ENCODE results near the gene CNTNAP4.

Gene CNTNAP4

GRCh38 chr16:76464955-76465620 lies 187.9 kb downstream of the CNTNAP4 start:
- H3K27me3 ChIP-seq (ENCODE audit: insufficient read depth, low read length), result peaks cover 42% of the 10 kb centered on the region
- no peak overlapping the region for H3K9ac ChIP-seq (ENCODE audit: low read depth, low read length)
- no peaks in the 10 kb centered on the region for H3K9me3 ChIP-seq (ENCODE audit: insufficient read depth, low read depth, low read length)
- no peak overlapping the region for H3K4me3 ChIP-seq (ENCODE audit: low read length)
- H3K36me3 ChIP-seq (ENCODE audit: insufficient read depth, low read depth, low read length), result no peaks in the 10 kb centered on the region
- H3K4me1 ChIP-seq (ENCODE audit: insufficient read depth, low read length), result no peaks in the 10 kb centered on the region
- no peak overlapping the region for H3K27ac ChIP-seq (ENCODE audit: low read length)

GRCh38 chr16:76466871-76467270 lies 189.7 kb downstream of the CNTNAP4 start:
- H3K9me3 ChIP-seq (ENCODE audit: insufficient read depth, low read depth, low read length), result no peaks in the 10 kb centered on the region
- H3K27me3 ChIP-seq (ENCODE audit: insufficient read depth, low read length), result peaks cover 58% of the 10 kb centered on the region
- no peak overlapping the region for H3K27ac ChIP-seq (ENCODE audit: low read length)
- H3K4me3 ChIP-seq (ENCODE audit: low read length), result no peak overlapping the region
- H3K4me1 ChIP-seq (ENCODE audit: insufficient read depth, low read length), result no peaks in the 10 kb centered on the region
- H3K9ac ChIP-seq (ENCODE audit: low read depth, low read length), result no peak overlapping the region
- no peaks in the 10 kb centered on the region for H3K36me3 ChIP-seq (ENCODE audit: insufficient read depth, low read depth, low read length)

GRCh38 chr16:76474048-76474447 lies 196.8 kb downstream of the CNTNAP4 start:
- Histone ChIP-seq H3K27ac (ENCODE audit: low read length) (no peak overlapping the region), H3K9me3 (ENCODE audit: insufficient read depth, low read depth, low read length) (no peaks in the 10 kb centered on the region), H3K9ac (ENCODE audit: low read depth, low read length) (no peak overlapping the region), H3K27me3 (ENCODE audit: insufficient read depth, low read length) (peaks cover 98% of the 10 kb centered on the region), H3K36me3 (ENCODE audit: insufficient read depth, low read depth, low read length) (no peaks in the 10 kb centered on the region), H3K4me3 (ENCODE audit: low read length) (no peak overlapping the region), H3K4me1 (ENCODE audit: insufficient read depth, low read length) (no peaks in the 10 kb centered on the region)

- Histone ChIP-seq H3K4me3 (ENCODE audit: low read length) (no peak overlapping the region), H3K27me3 (ENCODE audit: insufficient read depth, low read length) (peaks cover 62% of the 10 kb centered on the region), H3K9ac (ENCODE audit: low read depth, low read length) (no peak overlapping the region), H3K4me1 (ENCODE audit: insufficient read depth, low read length) (no peaks in the 10 kb centered on the region), H3K9me3 (ENCODE audit: insufficient read depth, low read depth, low read length) (no peaks in the 10 kb centered on the region), H3K36me3 (ENCODE audit: insufficient read depth, low read depth, low read length) (no peaks in the 10 kb centered on the region), H3K27ac (ENCODE audit: low read length) (no peak overlapping the region)
Measured at GRCh38 chr16:76478105-76478504, 200.9 kb downstream of the CNTNAP4 start.

- Histone ChIP-seq H3K9ac (ENCODE audit: low read depth, low read length) (no peak overlapping the region), H3K27ac (ENCODE audit: low read length) (no peak overlapping the region), H3K4me3 (ENCODE audit: low read length) (no peak overlapping the region), H3K36me3 (ENCODE audit: insufficient read depth, low read depth, low read length) (no peaks in the 10 kb centered on the region), H3K27me3 (ENCODE audit: insufficient read depth, low read length) (peaks cover 14% of the 10 kb centered on the region), H3K4me1 (ENCODE audit: insufficient read depth, low read length) (peaks cover 3% of the 10 kb centered on the region; the same call in 1 of the 2 replicates), H3K9me3 (ENCODE audit: insufficient read depth, low read depth, low read length) (no peaks in the 10 kb centered on the region)
Measured at GRCh38 chr16:76483307-76483909, 206.2 kb downstream of the CNTNAP4 start.

- H3K27ac ChIP-seq (ENCODE audit: low read length), result no peak overlapping the region
- no peaks in the 10 kb centered on the region for H3K36me3 ChIP-seq (ENCODE audit: insufficient read depth, low read depth, low read length)
- H3K9me3 ChIP-seq (ENCODE audit: insufficient read depth, low read depth, low read length), result no peaks in the 10 kb centered on the region
- no peak overlapping the region for H3K9ac ChIP-seq (ENCODE audit: low read depth, low read length)
- H3K4me1 ChIP-seq (ENCODE audit: insufficient read depth, low read length), result peaks cover 3% of the 10 kb centered on the region; the same call in 1 of the 2 replicates
- no peak overlapping the region for H3K4me3 ChIP-seq (ENCODE audit: low read length)
- H3K27me3 ChIP-seq (ENCODE audit: insufficient read depth, low read length), result peaks cover 8% of the 10 kb centered on the region; the same call in 1 of the 2 replicates
Measured at GRCh38 chr16:76484020-76484419, 206.8 kb downstream of the CNTNAP4 start.

GRCh38 chr16:76486740-76487139 lies 209.5 kb downstream of the CNTNAP4 start:
- H3K4me3 ChIP-seq (ENCODE audit: low read length), result no peak overlapping the region
- no peaks in the 10 kb centered on the region for H3K9me3 ChIP-seq (ENCODE audit: insufficient read depth, low read depth, low read length)
- H3K4me1 ChIP-seq (ENCODE audit: insufficient read depth, low read length), result peaks cover 3% of the 10 kb centered on the region; the same call in 1 of the 2 replicates
- H3K36me3 ChIP-seq (ENCODE audit: insufficient read depth, low read depth, low read length), result no peaks in the 10 kb centered on the region
- H3K9ac ChIP-seq (ENCODE audit: low read depth, low read length), result no peak overlapping the region
- H3K27me3 ChIP-seq (ENCODE audit: insufficient read depth, low read length), result peaks cover 5% of the 10 kb centered on the region; the same call in 1 of the 2 replicates
- no peak overlapping the region for H3K27ac ChIP-seq (ENCODE audit: low read length)

GRCh38 chr16:76487411-76488064 lies 210.3 kb downstream of the CNTNAP4 start:
- H3K9me3 ChIP-seq (ENCODE audit: insufficient read depth, low read depth, low read length), result no peaks in the 10 kb centered on the region
- H3K27ac ChIP-seq (ENCODE audit: low read length), result no peak overlapping the region
- H3K9ac ChIP-seq (ENCODE audit: low read depth, low read length), result no peak overlapping the region
- H3K4me3 ChIP-seq (ENCODE audit: low read length), result no peak overlapping the region
- H3K4me1 ChIP-seq (ENCODE audit: insufficient read depth, low read length), result peaks cover 3% of the 10 kb centered on the region; the same call in 1 of the 2 replicates
- peaks cover 5% of the 10 kb centered on the region; the same call in 1 of the 2 replicates for H3K27me3 ChIP-seq (ENCODE audit: insufficient read depth, low read length)
- H3K36me3 ChIP-seq (ENCODE audit: insufficient read depth, low read depth, low read length), result no peaks in the 10 kb centered on the region

GRCh38 chr16:76488065-76488417 lies 210.8 kb downstream of the CNTNAP4 start:
- Histone ChIP-seq H3K4me3 (ENCODE audit: low read length) (no peak overlapping the region), H3K9ac (ENCODE audit: low read depth, low read length) (no peak overlapping the region), H3K27me3 (ENCODE audit: insufficient read depth, low read length) (peaks cover 5% of the 10 kb centered on the region; the same call in 1 of the 2 replicates), H3K9me3 (ENCODE audit: insufficient read depth, low read depth, low read length) (no peaks in the 10 kb centered on the region), H3K27ac (ENCODE audit: low read length) (no peak overlapping the region), H3K4me1 (ENCODE audit: insufficient read depth, low read length) (peaks cover 3% of the 10 kb centered on the region; the same call in 1 of the 2 replicates), H3K36me3 (ENCODE audit: insufficient read depth, low read depth, low read length) (no peaks in the 10 kb centered on the region)

GRCh38 chr16:76490036-76490639 lies 212.9 kb downstream of the CNTNAP4 start:
- Histone ChIP-seq H3K27me3 (ENCODE audit: insufficient read depth, low read length) (peaks cover 5% of the 10 kb centered on the region; the same call in 1 of the 2 replicates), H3K4me1 (ENCODE audit: insufficient read depth, low read length) (peaks cover 3% of the 10 kb centered on the region; the same call in 1 of the 2 replicates), H3K9ac (ENCODE audit: low read depth, low read length) (no peak overlapping the region), H3K4me3 (ENCODE audit: low read length) (no peak overlapping the region), H3K36me3 (ENCODE audit: insufficient read depth, low read depth, low read length) (no peaks in the 10 kb centered on the region), H3K27ac (ENCODE audit: low read length) (no peak overlapping the region), H3K9me3 (ENCODE audit: insufficient read depth, low read depth, low read length) (no peaks in the 10 kb centered on the region)

GRCh38 chr16:76500006-76500405 lies 222.8 kb downstream of the CNTNAP4 start:
- H3K9me3 ChIP-seq (ENCODE audit: insufficient read depth, low read depth, low read length), result no peaks in the 10 kb centered on the region
- H3K4me1 ChIP-seq (ENCODE audit: insufficient read depth, low read length), result no peaks in the 10 kb centered on the region
- no peak overlapping the region for H3K4me3 ChIP-seq (ENCODE audit: low read length)
- no peaks in the 10 kb centered on the region for H3K36me3 ChIP-seq (ENCODE audit: insufficient read depth, low read depth, low read length)
- no peak overlapping the region for H3K9ac ChIP-seq (ENCODE audit: low read depth, low read length)
- no peak overlapping the region for H3K27ac ChIP-seq (ENCODE audit: low read length)
- H3K27me3 ChIP-seq (ENCODE audit: insufficient read depth, low read length), result no peaks in the 10 kb centered on the region

Data from iPS-20b (cell line).